Fibroblast of upper back skin (primary cell): Measurements from ENCODE around the gene INPPL1.

Source experiments
- DNase-seq: peaks from one replicate; pipeline ENCODE4 v3.0.0-alpha.2; 2013

The INPPL1 gene

GRCh38 chr11:72220696-72221363 is 3.7 kb upstream of the INPPL1 start:
- no peak for DNase-seq

DNA sequence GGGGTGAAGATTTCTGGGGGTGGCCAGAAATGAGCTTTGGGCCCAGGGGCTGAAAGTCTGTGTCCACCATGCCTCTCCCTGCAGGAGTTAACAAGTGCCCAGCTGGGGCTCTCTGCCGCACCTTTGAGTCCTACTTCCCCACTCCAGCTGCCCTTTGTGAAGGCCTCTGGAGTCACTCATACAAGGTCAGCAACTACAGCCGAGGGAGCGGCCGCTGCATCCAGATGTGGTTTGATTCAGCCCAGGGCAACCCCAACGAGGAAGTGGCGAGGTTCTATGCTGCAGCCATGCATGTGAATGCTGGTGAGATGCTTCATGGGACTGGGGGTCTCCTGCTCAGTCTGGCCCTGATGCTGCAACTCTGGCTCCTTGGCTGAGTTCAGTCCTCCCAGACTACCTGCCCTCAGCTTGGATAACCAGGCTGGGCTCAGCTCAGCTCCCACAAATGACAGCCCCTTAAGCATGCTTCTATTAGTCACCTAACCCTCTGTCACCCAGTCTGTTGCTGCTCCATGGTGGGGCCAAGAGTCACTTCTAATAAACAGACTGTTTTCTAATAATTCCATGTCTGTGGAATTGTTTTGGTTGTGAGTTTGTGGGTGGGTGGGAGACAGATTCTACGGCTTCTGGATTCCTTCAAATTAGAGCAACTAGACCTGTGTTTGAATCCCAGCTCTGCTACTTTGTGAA is 3.0 kb upstream of the INPPL1 start:
- no peak for DNase-seq

DNA sequence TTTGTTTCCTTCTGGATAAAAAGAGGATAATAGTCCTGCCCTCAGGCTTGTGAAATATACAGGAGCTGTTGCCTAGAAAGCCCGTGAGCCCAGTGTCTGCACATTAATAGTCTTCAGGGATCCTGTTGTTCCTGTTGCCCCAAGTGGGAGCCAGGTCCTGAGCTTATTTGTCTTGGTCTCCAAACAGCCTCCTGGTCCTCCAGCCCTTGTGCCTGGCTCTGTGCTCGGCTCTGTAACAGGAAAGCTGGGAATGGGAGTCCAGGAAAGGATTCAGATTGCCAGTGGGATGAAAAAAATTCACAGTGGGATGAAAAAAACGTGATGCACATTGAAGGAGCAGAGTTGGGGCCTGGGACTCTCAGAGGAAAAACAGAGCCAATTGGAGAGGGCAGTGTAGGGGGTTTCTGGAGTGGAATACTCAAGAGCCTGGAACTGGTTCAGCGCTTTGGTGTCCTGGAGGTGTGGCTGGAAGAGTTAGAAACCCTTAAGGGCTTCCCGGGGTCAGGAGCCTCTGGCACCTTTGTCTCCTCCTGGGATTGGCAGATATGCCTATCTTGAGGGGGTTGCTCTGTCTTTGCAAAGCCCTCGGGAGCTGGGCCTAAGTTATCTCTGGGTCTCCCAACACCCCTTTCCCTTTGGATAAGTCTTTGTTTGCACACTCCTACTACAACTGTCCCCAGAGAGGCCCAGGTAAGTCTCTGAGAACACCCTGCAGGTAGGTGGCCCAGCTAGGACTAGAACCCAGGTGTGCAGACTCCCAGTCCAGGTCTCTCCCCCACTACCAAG is 2.3 kb upstream of the INPPL1 start:
- DNase-seq = no peak

DNA sequence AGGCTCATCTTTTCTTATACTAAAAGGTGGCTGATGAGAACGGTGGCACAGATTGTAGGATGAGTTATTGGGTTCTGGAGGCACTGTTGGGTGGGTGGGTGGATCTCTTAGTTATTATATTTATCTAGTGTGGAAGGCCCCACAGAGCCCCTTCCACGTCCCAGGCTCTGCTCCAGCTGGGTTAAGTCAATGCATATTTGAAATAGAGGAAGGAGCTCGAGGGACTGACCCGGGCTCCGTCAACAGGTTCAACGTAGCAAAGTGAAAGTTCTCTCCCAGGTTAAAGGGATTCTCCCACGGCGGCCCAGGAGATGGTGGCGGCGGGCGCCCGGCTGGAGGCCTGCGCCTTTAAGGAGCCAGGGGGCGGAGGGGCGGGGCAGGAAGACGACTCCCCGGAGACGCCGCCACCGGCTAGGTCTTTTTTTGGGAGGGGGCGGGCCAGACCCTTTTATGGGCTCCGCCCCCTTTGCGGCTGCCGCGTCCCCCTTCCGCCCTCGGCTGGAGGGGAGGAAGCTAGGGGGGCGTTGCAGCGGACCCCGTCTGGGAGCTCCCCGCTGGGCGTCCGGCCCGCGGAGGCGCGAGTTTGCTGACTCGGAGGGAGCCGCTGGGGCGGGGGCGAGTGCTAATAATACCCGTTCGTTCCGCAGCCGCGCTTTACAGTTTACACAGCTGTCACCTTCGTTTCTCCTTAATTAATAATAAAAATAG is 1.5 kb upstream of the INPPL1 start:
- DNase-seq = peak; percentile 95

DNA sequence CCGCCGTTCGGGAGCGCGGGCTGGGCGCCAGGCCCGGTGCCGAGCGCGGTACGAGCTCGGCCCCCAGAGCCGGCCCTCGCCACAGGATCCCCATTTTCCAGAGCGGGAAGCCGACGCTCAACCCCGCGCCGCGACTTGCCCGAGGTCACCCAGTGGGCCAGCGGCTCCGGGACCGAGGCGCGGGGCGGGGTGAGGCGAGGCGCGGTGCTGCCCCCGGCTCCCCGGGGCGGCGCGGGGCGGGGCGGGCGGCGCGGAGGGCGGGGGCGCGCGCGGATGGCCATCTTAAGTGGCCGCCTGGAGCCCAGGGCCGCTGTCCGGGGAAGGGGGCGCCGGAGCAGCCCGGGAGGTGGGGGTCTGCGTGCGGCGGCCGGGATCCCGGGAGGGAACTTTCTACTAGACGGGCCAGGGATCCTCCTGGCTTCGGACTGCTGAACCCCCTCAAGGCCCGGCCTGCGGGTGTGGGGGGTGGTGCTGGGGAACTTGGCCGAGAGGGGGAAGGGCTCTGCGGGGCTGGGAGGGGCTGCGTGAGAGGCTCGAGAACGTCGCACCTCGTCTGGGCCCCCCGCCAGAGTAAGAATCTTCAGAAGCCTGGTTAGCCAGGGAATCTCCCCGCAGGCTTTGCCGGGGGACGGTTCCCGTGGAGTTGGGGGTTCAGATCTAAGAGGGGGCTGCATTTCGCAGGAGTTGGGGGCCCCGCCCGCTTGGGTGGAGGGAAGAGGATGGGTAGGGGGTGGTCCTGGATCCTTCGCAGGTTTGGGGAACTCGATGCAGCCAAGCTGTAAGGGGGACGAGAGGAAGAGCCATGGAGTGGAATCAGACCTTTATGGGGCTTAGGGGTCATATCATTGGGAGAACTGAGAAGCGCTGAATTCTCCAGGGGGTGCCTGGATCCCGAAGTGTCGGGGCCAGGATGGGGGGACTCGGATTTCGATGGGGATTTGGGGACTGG is 678 bp upstream of the INPPL1 start:
- DNase-seq = peak; percentile 77

GRCh38 chr11:72225411-72225951 is 914 bp downstream of the INPPL1 start:
- no peak for DNase-seq

DNA sequence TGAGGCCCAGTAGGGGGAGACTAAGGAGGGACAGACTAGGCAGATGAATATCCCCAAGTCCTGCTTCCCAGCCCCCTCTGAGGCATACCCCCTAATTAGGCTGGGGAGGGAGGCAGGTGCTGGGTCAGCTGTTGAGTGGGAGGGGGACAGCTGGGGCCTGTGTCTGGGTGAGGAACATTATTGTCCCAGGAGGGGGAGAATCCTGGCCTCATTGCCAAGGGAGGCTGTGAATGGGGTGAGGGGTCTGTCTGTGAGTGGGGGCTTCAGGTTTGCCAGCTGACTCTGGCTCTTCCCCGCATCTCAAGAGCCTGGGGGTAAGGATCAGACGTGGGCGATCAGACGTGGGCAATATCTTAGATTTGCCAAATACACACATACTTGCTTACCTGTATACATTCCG is 2.1 kb downstream of the INPPL1 start:
- DNase-seq = no peak

- DNase-seq = peak; percentile 30
These were observed 3.0 kb downstream of the INPPL1 start for GRCh38 chr11:72227316-72228228.

DNA sequence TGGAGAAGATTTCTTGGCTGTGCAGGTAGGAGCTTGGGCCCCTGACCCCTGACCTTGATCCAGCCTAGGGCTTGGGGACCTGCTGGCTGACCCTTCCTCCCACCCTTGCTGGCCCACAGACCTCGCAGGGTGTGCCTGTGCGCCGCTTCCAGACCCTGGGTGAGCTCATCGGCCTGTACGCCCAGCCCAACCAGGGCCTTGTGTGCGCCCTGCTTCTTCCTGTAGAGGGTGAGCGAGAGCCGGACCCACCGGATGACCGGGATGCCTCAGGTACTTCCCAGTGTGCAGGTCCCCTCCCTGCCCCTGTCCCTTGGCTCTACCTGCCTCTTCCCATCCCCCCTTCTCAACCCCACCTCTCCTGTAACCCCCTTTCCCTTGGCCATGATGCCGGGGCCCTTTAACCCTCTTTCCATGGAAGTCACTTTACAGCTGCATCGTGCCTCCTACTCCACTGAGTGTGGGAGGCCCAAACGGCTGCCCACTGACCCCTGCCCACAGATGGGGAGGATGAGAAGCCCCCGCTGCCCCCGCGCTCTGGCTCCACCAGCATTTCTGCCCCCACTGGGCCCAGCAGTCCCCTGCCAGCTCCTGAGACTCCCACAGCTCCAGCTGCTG is 3.8 kb downstream of the INPPL1 start:
- no peak for DNase-seq

DNA sequence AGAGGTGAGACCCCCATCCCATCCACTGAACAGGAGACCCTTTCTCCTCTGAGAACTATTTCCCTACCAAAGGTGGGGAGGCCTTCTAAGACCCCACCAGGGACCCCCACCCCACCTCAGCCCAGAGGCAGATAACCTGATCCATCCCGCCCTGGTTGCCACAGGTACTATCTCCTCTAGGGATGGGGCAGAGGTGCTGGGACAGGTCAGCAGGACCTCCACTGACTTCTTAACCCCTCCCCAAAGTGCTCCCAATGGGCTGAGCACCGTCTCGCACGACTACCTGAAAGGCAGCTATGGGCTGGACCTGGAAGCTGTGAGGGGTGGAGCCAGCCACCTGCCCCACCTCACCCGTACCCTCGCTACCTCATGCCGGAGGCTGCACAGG is 4.3 kb downstream of the INPPL1 start:
- DNase-seq = no peak

DNA sequence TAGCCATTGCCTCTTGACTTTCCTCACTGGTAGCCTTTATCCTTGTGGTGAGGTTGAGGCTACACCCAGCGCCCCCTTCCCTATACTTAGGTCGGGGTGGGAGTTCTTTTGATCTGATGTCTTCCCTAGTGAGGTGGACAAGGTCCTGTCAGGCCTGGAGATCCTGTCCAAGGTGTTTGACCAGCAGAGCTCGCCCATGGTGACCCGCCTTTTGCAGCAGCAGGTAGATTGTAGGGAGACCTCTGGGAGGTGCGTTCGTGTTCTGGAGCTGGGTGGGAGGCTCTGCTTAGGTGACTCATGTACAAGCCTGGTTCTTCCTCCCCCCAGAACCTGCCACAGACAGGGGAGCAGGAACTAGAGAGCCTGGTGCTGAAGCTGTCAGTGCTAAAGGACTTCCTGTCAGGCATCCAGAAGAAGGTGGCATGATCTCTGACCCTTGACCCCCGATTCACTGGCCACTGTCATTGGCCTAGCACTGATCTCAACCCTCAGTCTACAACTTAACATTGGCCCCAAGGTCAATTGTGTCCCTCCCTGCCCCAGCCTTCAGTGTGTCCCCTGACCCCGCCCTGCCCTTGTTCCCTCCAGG is 4.9 kb downstream of the INPPL1 start:
- DNase-seq = no peak

DNA sequence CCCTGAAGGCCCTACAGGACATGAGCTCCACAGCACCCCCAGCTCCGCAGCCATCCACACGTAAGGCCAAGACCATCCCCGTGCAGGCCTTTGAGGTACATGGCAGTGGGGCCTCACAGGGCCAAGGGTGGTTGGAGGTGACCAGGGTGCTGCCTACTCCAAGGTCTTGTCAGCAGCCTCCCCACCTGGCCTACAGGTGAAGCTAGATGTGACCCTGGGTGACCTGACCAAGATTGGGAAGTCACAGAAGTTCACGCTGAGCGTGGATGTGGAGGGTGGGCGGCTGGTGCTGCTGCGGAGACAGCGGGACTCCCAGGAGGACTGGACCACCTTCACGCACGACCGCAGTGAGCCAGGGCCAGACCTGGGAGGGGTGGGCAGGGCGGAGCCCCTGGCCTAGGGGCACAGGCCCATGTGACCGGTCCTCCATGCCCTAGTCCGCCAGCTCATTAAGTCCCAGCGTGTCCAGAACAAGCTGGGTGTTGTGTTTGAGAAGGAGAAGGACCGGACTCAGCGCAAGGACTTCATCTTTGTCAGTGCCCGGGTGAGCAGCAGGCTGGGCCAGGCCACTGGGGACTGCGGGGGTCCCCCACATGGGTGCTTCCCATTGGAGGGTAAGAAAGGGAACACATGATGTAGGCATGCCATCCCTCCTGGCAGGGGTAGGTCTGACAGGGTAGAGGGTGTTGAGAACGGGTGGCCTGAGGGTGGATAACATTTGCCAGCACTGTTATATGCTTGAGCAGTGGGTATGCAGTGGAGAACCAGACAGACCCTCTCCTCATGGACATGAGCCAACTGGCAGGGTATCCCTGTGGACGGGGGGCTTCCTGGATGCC is 5.6 kb downstream of the INPPL1 start:
- no peak for DNase-seq

GRCh38 chr11:72230764-72231365 is 6.3 kb downstream of the INPPL1 start:
- no peak for DNase-seq

DNA sequence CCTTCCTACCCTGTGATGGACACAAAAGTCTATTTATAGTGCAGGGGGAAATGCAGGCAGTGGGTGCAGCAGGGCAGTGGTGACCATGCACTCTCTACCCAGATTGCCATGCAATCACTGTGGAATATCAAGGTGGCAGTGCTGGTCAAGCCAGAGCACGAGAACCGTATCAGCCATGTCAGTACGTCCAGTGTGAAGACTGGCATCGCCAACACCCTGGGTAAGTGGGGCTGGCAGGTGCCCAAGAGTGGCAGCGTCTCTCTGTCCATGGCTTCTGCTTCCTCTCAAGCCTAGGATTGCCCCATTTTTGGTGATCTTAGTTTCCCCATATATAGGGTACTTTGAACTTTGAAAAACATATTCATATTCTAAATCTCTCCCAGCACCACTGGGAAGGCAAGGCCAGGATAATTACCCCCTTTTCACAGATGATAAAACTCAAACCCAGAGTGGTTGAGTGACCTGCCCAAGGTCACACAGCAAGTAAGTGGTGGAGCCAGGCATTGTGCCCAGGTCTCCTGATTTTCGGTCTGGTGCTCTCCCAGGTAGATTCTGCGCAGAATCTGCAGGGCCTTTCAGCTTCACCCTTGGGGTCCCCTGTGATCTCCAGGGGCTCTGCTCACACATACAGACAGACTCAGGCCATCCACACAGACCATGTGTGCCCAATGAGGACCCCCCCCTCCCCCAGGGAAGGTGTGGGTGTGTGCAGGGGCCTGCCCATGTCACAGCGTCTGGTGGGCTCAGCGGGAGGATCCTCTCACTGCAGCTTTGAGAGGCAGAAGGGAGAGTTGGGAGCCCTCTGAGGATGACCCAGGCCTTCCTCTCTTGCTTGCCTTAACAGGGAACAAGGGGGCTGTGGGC is 7.1 kb downstream of the INPPL1 start:
- DNase-seq = no peak

DNA sequence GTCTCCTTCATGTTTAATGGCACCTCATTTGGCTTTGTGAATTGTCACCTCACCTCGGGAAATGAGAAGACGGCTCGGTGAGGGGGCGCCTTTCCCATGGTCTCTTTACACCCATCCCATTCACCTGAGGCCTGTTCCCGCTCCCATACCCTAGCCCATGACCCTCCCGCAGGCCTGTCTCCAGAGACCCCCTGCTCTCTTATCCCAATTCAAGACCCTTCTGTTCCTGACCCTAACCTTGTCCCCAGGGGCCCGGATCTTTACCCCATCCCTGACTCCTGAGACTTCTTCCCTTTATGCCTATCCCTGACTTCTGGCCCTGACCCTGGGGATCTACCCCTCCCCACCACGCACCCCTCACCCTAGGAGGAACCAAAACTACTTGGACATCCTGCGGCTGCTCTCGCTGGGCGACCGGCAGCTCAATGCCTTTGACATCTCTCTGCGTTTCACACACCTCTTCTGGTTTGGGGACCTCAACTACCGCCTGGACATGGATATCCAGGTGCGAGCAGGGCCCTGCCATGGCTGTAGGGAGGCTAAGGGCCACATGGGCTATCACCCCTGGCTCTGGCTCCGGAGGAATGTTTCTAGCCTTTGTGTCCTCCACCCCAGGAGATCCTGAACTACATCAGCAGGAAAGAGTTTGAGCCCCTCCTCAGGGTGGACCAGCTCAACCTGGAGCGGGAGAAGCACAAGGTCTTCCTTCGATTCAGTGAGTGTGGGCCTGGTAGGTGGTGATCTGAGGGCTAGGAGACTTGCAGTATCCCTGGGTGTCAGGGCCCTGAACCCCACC is 7.9 kb downstream of the INPPL1 start:
- no peak for DNase-seq

DNA sequence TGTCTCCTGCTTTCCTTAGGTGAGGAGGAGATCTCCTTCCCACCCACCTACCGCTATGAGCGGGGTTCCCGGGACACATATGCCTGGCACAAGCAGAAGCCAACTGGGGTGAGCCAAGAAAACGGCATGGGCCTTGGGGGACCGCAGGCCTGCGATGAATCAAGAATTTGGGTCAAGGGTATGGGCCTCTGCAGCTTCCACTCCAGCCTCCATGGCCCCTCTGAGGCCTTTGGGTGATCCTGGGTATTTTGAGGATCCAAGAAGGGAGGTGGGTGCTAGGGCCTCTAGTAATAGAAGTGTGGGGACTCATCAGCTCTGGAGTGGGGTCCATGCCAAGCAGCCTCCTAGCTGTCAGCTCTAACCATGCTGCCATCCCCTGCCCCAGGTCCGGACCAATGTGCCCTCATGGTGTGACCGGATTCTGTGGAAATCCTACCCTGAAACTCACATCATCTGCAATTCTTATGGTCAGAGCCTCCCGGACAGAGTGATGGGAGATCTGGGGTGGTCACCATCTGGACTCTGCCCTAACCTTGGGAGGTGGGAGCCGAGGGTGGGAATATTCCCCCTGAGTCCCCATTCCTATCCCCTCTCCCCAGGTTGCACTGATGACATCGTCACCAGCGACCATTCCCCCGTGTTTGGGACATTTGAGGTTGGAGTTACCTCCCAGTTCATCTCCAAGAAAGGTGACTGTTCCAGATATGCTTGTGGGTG is 8.6 kb downstream of the INPPL1 start:
- DNase-seq = no peak
